Neural cell (in vitro differentiated cells): ENCODE measurements around the gene SLC5A11. TPM values are rescaled to one million over a fixed set of nuclear protein-coding genes. Genes with fewer than 3 reads are reported as not detected.

Source experiments
- H2AFZ ChIP-seq: fragments of 200-600, 300-800 bp; sonication (generic), shearing (Covaris generic); 2 replicates; pipeline ENCODE4 v1.6.0; 2014; ENCODE audit warnings: low read depth, mild to moderate bottlenecking, antibody characterized with exemption, low read length, moderate library complexity
- H3F3A ChIP-seq: fragments of 200-600 bp; shearing (Covaris generic); 2 replicates; pipeline ENCODE4 v1.6.1; 2016; ENCODE audit warnings: mild to moderate bottlenecking, moderate library complexity, mixed read lengths, antibody characterized with exemption, low read length; ENCODE audit not compliant: insufficient read depth, poor library complexity, severe bottlenecking
- H3K27ac ChIP-seq: fragments of 200-600, 300-800 bp; sonication (generic), shearing (Covaris generic); 2 replicates; pipeline ENCODE4 v1.5.1; 2014; ENCODE audit warnings: mild to moderate bottlenecking, low read length, moderate library complexity
- H3K27me3 ChIP-seq: fragments of 300-800, 200-600 bp; sonication (generic), shearing (Covaris generic); 2 replicates; pipeline ENCODE4 v1.6.0; 2014; ENCODE audit warnings: mild to moderate bottlenecking, low read depth, low read length, moderate library complexity; ENCODE audit not compliant: insufficient read depth
- H3K36me3 ChIP-seq: fragments of 300-800, 200-600 bp; sonication (generic), shearing (Covaris generic); 2 replicates; pipeline ENCODE4 v1.5.1; 2014; ENCODE audit warnings: mild to moderate bottlenecking, antibody characterized with exemption, low read length, moderate library complexity; ENCODE audit not compliant: insufficient read depth
- H3K4me2 ChIP-seq: fragments of 300-800, 200-600 bp; sonication (generic), shearing (Covaris generic); 2 replicates; pipeline ENCODE4 v1.6.0; 2014; ENCODE audit warnings: mild to moderate bottlenecking, low read length
- H3K4me3 ChIP-seq: fragments of 300-800, 200-600 bp; sonication (generic), shearing (Covaris generic); 2 replicates; pipeline ENCODE4 v1.5.1; 2014; ENCODE audit warnings: mild to moderate bottlenecking, low read length, moderate library complexity
- H3K79me2 ChIP-seq: fragments of 200-600 bp; shearing (Covaris generic); replicated peaks from 2 replicates; pipeline ENCODE4 v1.6.0; 2014; ENCODE audit warnings: mild to moderate bottlenecking, low read length, moderate library complexity; ENCODE audit not compliant: insufficient read depth
- H3K9ac ChIP-seq: fragments of 300-800, 200-600 bp; sonication (generic), shearing (Covaris generic); 2 replicates; pipeline ENCODE4 v1.6.1; 2016; ENCODE audit warnings: mild to moderate bottlenecking, low read length, mixed read lengths
- H3K9me2 ChIP-seq: fragments of 200-600 bp; shearing (Covaris generic); 2 replicates; pipeline ENCODE4 v1.6.1; 2016; ENCODE audit warnings: mild to moderate bottlenecking, low read length, mixed read lengths; ENCODE audit not compliant: insufficient read depth
- H3K9me3 ChIP-seq: fragments of 200-600, 300-800 bp; sonication (generic), shearing (Covaris generic); 2 replicates; pipeline ENCODE4 v1.6.1; 2016; ENCODE audit warnings: mild to moderate bottlenecking, mixed run types, low read length, moderate library complexity, mixed read lengths
- H4K20me1 ChIP-seq: fragments of 200-600 bp; shearing (Covaris generic); 2 replicates; pipeline ENCODE4 v1.6.1; 2016; ENCODE audit warnings: mild to moderate bottlenecking, mixed run types; ENCODE audit not compliant: insufficient read depth
- EP300 ChIP-seq: fragments of 450-650 bp; conservative IDR thresholded peaks from 2 replicates; pipeline ENCODE4 v1.6.1; 2014; ENCODE audit warnings: antibody characterized with exemption, mild to moderate bottlenecking, moderate library complexity; ENCODE audit not compliant: poor library complexity, severe bottlenecking
- EZH2 ChIP-seq: fragments of 200-600, 300-800 bp; shearing (Covaris generic), sonication (generic); IDR thresholded peaks from 2 replicates; pipeline ENCODE4 v1.6.1; 2014; ENCODE audit warnings: antibody characterized with exemption, low read length, borderline replicate concordance, mild to moderate bottlenecking; ENCODE audit not compliant: insufficient read depth, poor library complexity, severe bottlenecking
- MXI1 ChIP-seq: fragments of 450-650 bp; conservative IDR thresholded peaks from 2 replicates; pipeline ENCODE4 v1.6.1; 2014; ENCODE audit warnings: antibody characterized with exemption, mild to moderate bottlenecking; ENCODE audit not compliant: poor library complexity, severe bottlenecking
- POLR2AphosphoS5 ChIP-seq: IDR thresholded peaks from 2 replicates; pipeline ENCODE4 v1.6.1; 2012
- RAD21 ChIP-seq: fragments of 450-650 bp; conservative IDR thresholded peaks from 2 replicates; pipeline ENCODE4 v1.6.1; 2014; ENCODE audit warnings: antibody characterized with exemption, mild to moderate bottlenecking, moderate library complexity
- SMC3 ChIP-seq: fragments of 450-650 bp; conservative IDR thresholded peaks from 2 replicates; pipeline ENCODE4 v1.6.1; 2014; ENCODE audit warnings: antibody characterized with exemption, mild to moderate bottlenecking, moderate library complexity; ENCODE audit not compliant: poor library complexity
- TAF1 ChIP-seq: IDR thresholded peaks from 2 replicates; pipeline ENCODE4 v1.6.1; 2012; ENCODE audit warnings: low read depth
- polyA plus RNA-seq: library from polyadenylated mRNA; depleted of rRNA; stranded (reverse); fragments of >200 nt; gene quantifications from 2 replicates; pipeline ENCODE4 v1.2.3, GENCODE V29; 2014
- TF ChIP-seq, protein P1 (sequence below): IDR thresholded peaks from 2 replicates; pipeline ENCODE4 v1.6.1; 2012; ENCODE audit warnings: borderline replicate concordance
- TF ChIP-seq, protein P2 (sequence below): fragments of 450-650 bp; IDR thresholded peaks from 2 replicates; pipeline ENCODE4 v1.5.1; 2014; ENCODE audit warnings: antibody characterized with exemption, mild to moderate bottlenecking, moderate library complexity; ENCODE audit not compliant: poor library complexity, severe bottlenecking

The SLC5A11 gene
- polyA plus RNA-seq, 1 donor from 2014 or later = not detected

DNA sequence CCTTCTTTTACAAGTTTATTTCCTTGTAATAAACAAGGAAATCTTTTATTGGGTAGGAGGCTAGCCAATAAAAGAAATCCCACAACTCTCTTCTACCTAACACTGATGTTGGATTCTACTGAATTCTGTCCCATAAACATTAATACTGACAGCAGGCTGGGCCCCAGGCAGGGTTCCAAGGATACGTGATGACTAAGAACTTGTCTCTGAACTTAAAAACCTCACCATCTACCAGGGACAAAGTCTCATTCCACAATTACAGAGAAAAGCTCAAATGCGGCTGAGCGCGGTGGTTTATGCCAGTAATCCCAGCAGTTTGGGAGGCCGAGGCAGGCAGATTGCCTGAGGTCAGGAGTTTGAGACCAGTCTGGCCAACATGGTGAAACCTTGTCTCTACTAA lies 104.5 kb downstream of the SLC5A11 start:
- Histone ChIP-seq H4K20me1 (no peaks in the 10 kb centered on the region), H3K79me2 (no peaks in the 10 kb centered on the region), H3K36me3 (peaks cover 4% of the 10 kb centered on the region), H3K9me3 (no peaks in the 10 kb centered on the region), H3K9me2 (no peaks in the 10 kb centered on the region), H3F3A (no peaks in the 10 kb centered on the region), H2AFZ (no peak overlapping the region), H3K4me2 (no peak overlapping the region), H3K27me3 (no peaks in the 10 kb centered on the region), H3K27ac (no peak overlapping the region), H3K9ac (no peak overlapping the region), H3K4me3 (no peak overlapping the region)
- TF ChIP-seq RAD21 = no peak
- no peak for TF ChIP-seq TAF1
- no peak for TF ChIP-seq EZH2
- no peak for TF ChIP-seq SMC3
- TF ChIP-seq MXI1 = no peak
- TF ChIP-seq, protein P1, sequence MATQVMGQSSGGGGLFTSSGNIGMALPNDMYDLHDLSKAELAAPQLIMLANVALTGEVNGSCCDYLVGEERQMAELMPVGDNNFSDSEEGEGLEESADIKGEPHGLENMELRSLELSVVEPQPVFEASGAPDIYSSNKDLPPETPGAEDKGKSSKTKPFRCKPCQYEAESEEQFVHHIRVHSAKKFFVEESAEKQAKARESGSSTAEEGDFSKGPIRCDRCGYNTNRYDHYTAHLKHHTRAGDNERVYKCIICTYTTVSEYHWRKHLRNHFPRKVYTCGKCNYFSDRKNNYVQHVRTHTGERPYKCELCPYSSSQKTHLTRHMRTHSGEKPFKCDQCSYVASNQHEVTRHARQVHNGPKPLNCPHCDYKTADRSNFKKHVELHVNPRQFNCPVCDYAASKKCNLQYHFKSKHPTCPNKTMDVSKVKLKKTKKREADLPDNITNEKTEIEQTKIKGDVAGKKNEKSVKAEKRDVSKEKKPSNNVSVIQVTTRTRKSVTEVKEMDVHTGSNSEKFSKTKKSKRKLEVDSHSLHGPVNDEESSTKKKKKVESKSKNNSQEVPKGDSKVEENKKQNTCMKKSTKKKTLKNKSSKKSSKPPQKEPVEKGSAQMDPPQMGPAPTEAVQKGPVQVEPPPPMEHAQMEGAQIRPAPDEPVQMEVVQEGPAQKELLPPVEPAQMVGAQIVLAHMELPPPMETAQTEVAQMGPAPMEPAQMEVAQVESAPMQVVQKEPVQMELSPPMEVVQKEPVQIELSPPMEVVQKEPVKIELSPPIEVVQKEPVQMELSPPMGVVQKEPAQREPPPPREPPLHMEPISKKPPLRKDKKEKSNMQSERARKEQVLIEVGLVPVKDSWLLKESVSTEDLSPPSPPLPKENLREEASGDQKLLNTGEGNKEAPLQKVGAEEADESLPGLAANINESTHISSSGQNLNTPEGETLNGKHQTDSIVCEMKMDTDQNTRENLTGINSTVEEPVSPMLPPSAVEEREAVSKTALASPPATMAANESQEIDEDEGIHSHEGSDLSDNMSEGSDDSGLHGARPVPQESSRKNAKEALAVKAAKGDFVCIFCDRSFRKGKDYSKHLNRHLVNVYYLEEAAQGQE = no peak
- TF ChIP-seq POLR2AphosphoS5 = no peak
- TF ChIP-seq EP300 = no peak
- TF ChIP-seq, protein P2, sequence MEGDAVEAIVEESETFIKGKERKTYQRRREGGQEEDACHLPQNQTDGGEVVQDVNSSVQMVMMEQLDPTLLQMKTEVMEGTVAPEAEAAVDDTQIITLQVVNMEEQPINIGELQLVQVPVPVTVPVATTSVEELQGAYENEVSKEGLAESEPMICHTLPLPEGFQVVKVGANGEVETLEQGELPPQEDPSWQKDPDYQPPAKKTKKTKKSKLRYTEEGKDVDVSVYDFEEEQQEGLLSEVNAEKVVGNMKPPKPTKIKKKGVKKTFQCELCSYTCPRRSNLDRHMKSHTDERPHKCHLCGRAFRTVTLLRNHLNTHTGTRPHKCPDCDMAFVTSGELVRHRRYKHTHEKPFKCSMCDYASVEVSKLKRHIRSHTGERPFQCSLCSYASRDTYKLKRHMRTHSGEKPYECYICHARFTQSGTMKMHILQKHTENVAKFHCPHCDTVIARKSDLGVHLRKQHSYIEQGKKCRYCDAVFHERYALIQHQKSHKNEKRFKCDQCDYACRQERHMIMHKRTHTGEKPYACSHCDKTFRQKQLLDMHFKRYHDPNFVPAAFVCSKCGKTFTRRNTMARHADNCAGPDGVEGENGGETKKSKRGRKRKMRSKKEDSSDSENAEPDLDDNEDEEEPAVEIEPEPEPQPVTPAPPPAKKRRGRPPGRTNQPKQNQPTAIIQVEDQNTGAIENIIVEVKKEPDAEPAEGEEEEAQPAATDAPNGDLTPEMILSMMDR = no peak

- Histone ChIP-seq H4K20me1 (no peaks in the 10 kb centered on the region), H2AFZ (no peak overlapping the region), H3K9me3 (no peaks in the 10 kb centered on the region), H3K36me3 (peaks cover 13% of the 10 kb centered on the region), H3K4me2 (no peak overlapping the region), H3K4me3 (no peak overlapping the region), H3K27me3 (no peaks in the 10 kb centered on the region), H3K79me2 (no peaks in the 10 kb centered on the region), H3K27ac (no peak overlapping the region), H3F3A (no peaks in the 10 kb centered on the region), H3K9me2 (no peaks in the 10 kb centered on the region), H3K9ac (no peak overlapping the region)
- no peak for TF ChIP-seq EP300
- TF ChIP-seq, protein P2 = no peak
- no peak for TF ChIP-seq RAD21
- no peak for TF ChIP-seq EZH2
- no peak for TF ChIP-seq TAF1
- TF ChIP-seq, protein P1 = no peak
- TF ChIP-seq POLR2AphosphoS5 = no peak
- no peak for TF ChIP-seq SMC3
- no peak for TF ChIP-seq MXI1
These were observed 107.5 kb downstream of the SLC5A11 start for GRCh38 chr16:24953306-24953705.
